Esophagus muscularis mucosa (tissue), 4 donors: ENCODE data around the gene MAMDC2. TPM values are rescaled to one million over a fixed set of nuclear protein-coding genes. Genes with fewer than 3 reads are reported as not detected.
A peak's percentile ranks its signal among the peaks of the same experiment; 100 is the strongest.
"Not testable (repeated sequence)": the region's sequence is repeated elsewhere in the genome, so short reads cannot be mapped to it uniquely, and the experiment has no call there.

Experiments used
- DNase-seq: peaks from one replicate; pipeline ENCODE4 v3.0.0-alpha.2; 2017; ENCODE audit errors: extremely low spot score
- H3K27ac ChIP-seq, 4 donors: fragments of 200-600 bp; sonication (generic); replicated peaks in 1 of 4; 1 replicate in 3 of 4; 2 replicates in 1 of 4; pipeline ENCODE4 v1.5.1; 2016 to 2019; ENCODE audit warnings: mild to moderate bottlenecking in 1 of 4
- H3K27me3 ChIP-seq, 4 donors: fragments of 200-600 bp; sonication (generic); one replicate each; pipeline versions ENCODE4 v1.5.1 to v1.6.0; 2016 to 2019
- H3K36me3 ChIP-seq, 4 donors: fragments of 200-600 bp; sonication (generic); one replicate each; pipeline ENCODE4 v1.5.1; 2016 to 2019
- H3K4me1 ChIP-seq, 4 donors: fragments of 200-600 bp; sonication (generic); one replicate each; pipeline ENCODE4 v1.5.1; 2016 to 2019
- H3K4me3 ChIP-seq, 4 donors: fragments of 200-600 bp; sonication (generic); 1 replicate in 2 of 4; 2 replicates in 2 of 4; pipeline ENCODE4 v1.5.1; 2016 to 2019; ENCODE audit warnings: mild to moderate bottlenecking in 4 of 4, moderate library complexity in 1 of 4
- H3K9me3 ChIP-seq, 4 donors: fragments of 200-600 bp; sonication (generic); 1 replicate in 3 of 4; 2 replicates in 1 of 4; pipeline ENCODE4 v1.5.1; 2016 to 2019
- EP300 ChIP-seq: sonication (generic); formaldehyde crosslinking; IDR thresholded peaks from one replicate; pipeline ENCODE4 v1.6.1; 2017; ENCODE audit warnings: antibody characterized with exemption
- POLR2A ChIP-seq: fragments of 450-650 bp; IDR thresholded peaks from one replicate; pipeline ENCODE4 v1.6.1; 2017; ENCODE audit warnings: antibody characterized with exemption, moderate library complexity, mild to moderate bottlenecking, low read depth
- POLR2AphosphoS5 ChIP-seq, 2 donors: sonication (generic); formaldehyde crosslinking; IDR thresholded peaks; one replicate each; pipeline ENCODE4 v1.6.1; 2017; ENCODE audit warnings: antibody characterized with exemption in 2 of 2
- WGBS: methylation state at CpG from one replicate; pipeline ENCODE4 v1.1.5; 2018; 5-methylcytosine and 5-hydroxymethylcytosine counted together
- intact Hi-C: fragments of 100-400 bp; cut with DNase I; formaldehyde crosslinking; loops from one replicate; pipeline ENCODE4 v1.15.1; 2023
- total RNA-seq, 4 donors: library from RNA; depleted of rRNA; stranded (reverse); fragments of >200 nt; gene quantifications; one replicate each; pipeline versions ENCODE4 v1.1.0 to v1.2.1, GENCODE V29; 2016
- TF ChIP-seq, protein P1 (sequence below), 3 experiments: fragments of 200-600 bp in 2 of 3; fragments of 450-650 bp in 1 of 3; sonication (generic) in 2 of 3; IDR thresholded peaks; one replicate each; pipeline ENCODE4 v1.5.1; 2017 to 2019; ENCODE audit warnings: antibody characterized with exemption in 3 of 3, mild to moderate bottlenecking in 2 of 3, moderate library complexity in 1 of 3

MAMDC2 gene
- total RNA-seq, 4 donors from 2014 or later: 115 to 147 (median 126) TPM

DNA sequence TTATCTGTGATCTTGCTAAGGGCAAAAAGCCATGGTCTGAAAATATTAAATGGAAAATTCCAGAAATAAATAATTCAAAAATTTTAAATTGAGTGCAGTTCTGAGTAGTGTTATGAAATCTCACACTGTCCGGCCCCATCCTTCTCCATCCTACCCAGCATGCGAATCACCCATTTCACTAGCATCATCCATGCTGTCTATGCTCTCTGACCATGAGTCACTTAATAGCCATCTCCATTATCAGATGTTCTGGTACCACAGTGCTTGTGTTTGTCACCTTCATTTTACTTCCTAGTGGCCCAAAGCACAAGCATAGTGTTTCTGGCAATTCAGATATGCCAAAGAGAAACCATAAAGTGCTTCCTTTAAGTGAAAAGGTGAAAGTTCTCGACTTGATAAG, 151.8 kb downstream of the MAMDC2 start:
- 89% methylated on average over 3 of the region's 3 CpGs for WGBS
- Histone ChIP-seq H3K4me3 (no peak overlapping the region), H3K27me3 (no peaks in the 10 kb centered on the region), H3K9me3 (no peaks in the 10 kb centered on the region), H3K36me3 (peaks cover 0 to 33% (median 14%) of the 10 kb centered on the region in 4 donors), H3K27ac (no peak overlapping the region), H3K4me1 (peaks cover 0 to 25% (median 20%) of the 10 kb centered on the region in 4 donors)
- TF ChIP-seq POLR2A (no peak), POLR2AphosphoS5 (IDR thresholded peaks at IDR 0.05) (peak in 1 of 2 donors; percentile 9), EP300 (no peak)
- TF ChIP-seq, protein P1, sequence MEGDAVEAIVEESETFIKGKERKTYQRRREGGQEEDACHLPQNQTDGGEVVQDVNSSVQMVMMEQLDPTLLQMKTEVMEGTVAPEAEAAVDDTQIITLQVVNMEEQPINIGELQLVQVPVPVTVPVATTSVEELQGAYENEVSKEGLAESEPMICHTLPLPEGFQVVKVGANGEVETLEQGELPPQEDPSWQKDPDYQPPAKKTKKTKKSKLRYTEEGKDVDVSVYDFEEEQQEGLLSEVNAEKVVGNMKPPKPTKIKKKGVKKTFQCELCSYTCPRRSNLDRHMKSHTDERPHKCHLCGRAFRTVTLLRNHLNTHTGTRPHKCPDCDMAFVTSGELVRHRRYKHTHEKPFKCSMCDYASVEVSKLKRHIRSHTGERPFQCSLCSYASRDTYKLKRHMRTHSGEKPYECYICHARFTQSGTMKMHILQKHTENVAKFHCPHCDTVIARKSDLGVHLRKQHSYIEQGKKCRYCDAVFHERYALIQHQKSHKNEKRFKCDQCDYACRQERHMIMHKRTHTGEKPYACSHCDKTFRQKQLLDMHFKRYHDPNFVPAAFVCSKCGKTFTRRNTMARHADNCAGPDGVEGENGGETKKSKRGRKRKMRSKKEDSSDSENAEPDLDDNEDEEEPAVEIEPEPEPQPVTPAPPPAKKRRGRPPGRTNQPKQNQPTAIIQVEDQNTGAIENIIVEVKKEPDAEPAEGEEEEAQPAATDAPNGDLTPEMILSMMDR (IDR thresholded peaks at IDR 0.05): no peak
- DNase-seq: no peak
- intact Hi-C loops: no loop called here

DNA sequence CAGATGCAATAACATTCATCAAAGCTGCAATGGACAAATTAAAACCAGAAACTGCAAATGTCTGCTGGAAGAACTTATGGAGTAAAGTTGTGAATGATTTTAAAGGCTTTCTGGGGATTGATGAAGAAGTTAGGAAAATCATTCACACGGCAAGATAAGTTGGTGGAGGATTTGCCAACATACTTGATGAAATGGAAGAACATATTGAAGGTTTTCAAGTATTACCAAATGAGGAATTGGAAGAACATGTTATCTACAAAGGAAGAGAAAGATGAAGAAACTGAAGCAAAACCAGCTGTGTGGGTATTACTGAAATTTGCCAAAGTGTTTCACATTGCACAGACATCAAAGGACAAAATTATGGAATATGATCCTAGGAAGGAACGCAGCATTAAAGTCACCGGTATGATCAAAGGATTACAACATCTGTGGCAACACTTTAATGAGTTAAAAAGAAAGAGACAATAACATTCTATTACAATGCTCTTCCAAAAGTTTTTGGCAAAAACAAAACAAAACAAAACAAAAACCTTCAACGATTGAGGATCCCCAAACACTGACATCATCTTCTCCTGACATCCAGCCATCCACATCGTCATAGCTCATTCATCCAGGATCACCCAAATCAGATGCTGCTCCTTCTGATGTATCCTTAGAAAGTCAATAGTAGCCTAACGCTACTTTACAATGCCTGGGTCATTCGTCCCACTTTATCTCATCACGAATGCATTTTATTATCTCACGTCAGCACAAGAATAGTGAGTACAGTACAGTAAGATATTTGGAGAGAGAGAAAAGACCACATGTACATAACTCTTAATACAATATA, 153.8 kb downstream of the MAMDC2 start:
- intact Hi-C loops: no loop called here
- Histone ChIP-seq H3K36me3 (peaks cover 0 to 33% (median 14%) of the 10 kb centered on the region in 4 donors), H3K4me1 (peaks cover 0 to 5% (median 2%) of the 10 kb centered on the region in 4 donors), H3K4me3 (no peak overlapping the region), H3K27ac (no peak overlapping the region), H3K27me3 (no peaks in the 10 kb centered on the region), H3K9me3 (no peaks in the 10 kb centered on the region)
- peak in 1 of 2 donors; percentile 11 for TF ChIP-seq POLR2AphosphoS5 (IDR thresholded peaks at IDR 0.05)
- no peak for TF ChIP-seq EP300
- no peak for DNase-seq
- WGBS: 81% methylated on average over 9 of the region's 9 CpGs

DNA sequence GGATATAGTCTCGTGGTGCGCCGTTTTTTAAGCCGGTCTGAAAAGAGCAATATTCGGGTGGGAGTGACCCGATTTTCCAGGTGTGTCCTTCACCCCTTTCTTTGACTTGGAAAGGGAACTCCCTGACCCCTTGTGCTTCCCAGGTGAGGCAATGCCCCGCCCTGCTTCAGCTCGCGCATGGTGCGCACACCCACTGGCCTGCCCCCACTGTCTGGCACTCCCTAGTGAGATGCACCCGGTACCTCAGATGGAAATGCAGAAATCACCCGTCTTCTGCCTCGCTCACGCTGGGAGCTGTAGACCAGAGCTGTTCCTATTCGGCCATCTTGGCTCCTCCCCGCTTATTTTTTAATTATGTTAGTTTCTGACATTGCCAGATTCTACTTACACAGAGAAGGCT, 161.1 kb downstream of the MAMDC2 start:
- H3K4me1 ChIP-seq, DNase-seq, H3K4me3 ChIP-seq, H3K9me3 ChIP-seq, H3K27me3 ChIP-seq, H3K27ac ChIP-seq, intact Hi-C loops: not testable (repeated sequence)
- 94% methylated on average over 16 of the region's 16 CpGs for WGBS
- peaks cover 0 to 16% (median 5%) of the 10 kb centered on the region in 4 donors for H3K36me3 ChIP-seq

DNA sequence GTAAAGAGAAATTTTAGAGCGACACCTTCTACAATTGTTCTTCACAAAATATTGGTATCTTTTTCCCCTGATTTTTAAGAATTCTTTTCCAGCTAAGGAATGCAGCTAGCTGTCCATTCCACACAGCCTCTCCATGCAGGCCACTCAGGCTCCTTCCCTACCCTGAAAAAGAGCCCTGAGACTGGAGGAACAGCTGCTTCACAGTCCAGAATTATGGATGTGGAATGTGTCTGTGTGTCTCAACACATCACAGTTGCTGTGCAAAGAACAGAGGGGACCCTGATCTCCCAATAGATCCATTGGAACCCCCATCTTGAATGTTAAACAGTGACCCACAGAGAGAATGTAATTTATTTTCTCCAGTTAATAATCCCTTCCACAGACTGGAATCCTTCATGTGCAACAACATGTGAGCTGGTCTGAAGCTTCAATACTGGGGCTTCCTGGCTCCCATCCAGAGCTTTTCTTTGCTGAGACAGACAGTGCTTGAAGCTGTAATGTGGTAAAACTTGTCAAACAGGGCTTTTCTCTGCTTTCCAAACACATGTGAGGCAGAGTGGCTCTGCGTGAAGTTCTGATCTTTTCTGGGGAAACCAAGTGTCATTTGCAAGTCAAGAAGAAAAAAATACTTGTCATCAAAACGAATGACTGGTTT, 161.8 kb downstream of the MAMDC2 start:
- WGBS: 57% methylated on average over 3 of the region's 3 CpGs
- Histone ChIP-seq H3K27ac (no peak overlapping the region), H3K9me3 (no peaks in the 10 kb centered on the region), H3K4me1 (peaks cover 0 to 2% (median 0%) of the 10 kb centered on the region in 4 donors), H3K4me3 (no peak overlapping the region), H3K27me3 (no peaks in the 10 kb centered on the region), H3K36me3 (peaks cover 0 to 16% (median 5%) of the 10 kb centered on the region in 4 donors)
- intact Hi-C loops: no loop called here
- DNase-seq: no peak
- TF ChIP-seq EP300 (no peak), POLR2AphosphoS5 (IDR thresholded peaks at IDR 0.05) (no peak), POLR2A (no peak)
- TF ChIP-seq, protein P1 (IDR thresholded peaks at IDR 0.05): no peak

DNA sequence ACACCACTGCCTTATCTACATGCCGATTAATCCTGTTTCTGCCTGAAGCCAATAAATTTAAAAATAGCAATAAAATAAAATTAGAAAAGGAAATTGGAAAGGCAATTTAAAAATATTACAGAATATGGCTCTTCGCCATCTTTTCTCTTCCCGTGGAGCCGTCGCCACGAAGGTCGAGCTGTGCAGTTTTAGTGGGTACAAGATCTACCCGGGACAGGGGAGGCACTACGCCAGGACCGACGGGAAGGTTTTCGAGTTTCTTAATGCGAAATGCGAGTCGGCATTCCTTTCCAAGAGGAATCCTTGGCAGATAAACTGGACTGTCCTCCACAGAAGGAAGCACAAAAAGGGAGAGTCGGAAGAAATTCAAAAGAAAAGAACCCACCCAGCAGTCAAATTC, 173.4 kb downstream of the MAMDC2 start:
- DNase-seq: no peak
- no peaks in the 10 kb centered on the region for H3K27me3 ChIP-seq
- H3K4me3 ChIP-seq: no peak overlapping the region
- peaks cover 0 to 4% (median 1%) of the 10 kb centered on the region in 4 donors for H3K4me1 ChIP-seq
- peaks cover 0 to 9% (median 3%) of the 10 kb centered on the region in 4 donors for H3K9me3 ChIP-seq
- no peak overlapping the region for H3K27ac ChIP-seq
- peaks cover 5 to 76% (median 21%) of the 10 kb centered on the region in 4 donors for H3K36me3 ChIP-seq
- 82% methylated on average over 16 of the region's 16 CpGs for WGBS
- intact Hi-C loops: no loop called here
- TF ChIP-seq, protein P1 (IDR thresholded peaks at IDR 0.05): no peak
- TF ChIP-seq POLR2AphosphoS5 (IDR thresholded peaks at IDR 0.05) (no peak), POLR2A (no peak), EP300 (no peak)
